HG03103 (cell line): ENCODE results near the gene GSN.

Experiments used
- ATAC-seq: cut with Tn5 transposase; IDR thresholded peaks from one replicate; pipeline ENCODE4 v1.9.1; 2021; ENCODE audit warnings: low read depth; ENCODE audit not compliant: unreplicated experiment

GSN gene

DNA sequence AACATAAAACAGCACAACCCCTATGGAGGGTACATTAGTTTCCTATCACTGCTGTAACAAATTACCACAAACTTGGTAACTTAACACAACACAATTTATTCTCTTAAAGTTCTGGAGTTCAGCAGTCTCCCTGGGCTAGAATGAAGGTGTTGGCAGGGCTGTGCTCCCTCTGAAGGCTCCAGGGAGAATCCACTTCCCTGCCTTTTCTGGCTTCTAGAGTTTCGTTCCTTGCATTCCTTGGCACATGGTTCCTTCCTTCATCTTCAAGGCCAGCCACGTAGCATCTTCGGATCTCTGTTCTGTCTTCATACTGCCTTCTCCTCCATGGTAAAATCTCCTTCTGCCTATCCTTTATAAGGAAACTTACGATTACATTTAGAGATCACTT is 25.0 kb upstream of the GSN start:
- no peak for ATAC-seq

GRCh38 chr9:121246821-121247561 is 21.0 kb upstream of the GSN start:
- ATAC-seq = no peak

GRCh38 chr9:121249563-121249962 is 18.4 kb upstream of the GSN start:
- no peak for ATAC-seq

DNA sequence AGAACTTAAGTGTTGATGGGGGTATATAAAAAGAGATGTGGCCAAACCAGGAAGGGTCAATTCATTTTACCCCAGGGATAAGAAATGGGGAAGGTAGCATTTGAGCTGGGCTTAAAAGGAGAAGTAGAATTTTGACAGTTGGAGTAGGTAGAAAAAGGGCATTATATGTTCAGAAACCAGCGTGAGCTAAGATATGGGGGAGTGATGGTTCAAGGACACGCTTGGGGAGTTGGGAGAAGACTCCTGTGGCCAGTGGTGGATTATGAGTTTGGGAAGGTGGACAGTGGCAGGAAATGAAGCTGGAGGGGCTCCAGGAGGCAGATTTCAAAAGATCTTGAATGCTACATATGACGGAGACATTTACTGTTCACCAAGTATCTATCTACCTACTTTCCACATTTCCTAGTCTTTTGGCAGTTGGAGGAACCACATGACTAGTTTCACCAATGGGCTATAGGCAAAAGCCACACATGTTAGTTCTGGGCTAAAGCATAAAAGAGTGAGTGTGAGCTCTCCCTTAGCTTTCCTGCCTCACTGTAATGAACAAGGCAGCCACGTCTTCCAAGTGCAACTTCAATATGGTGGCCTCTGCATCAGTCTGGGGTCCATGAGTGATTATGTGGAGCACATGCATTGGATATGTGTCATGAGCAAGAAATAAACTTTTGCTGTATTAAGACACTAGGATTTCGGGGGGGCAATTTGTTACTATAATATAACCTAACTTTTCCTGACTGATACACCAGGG is 15.7 kb upstream of the GSN start:
- no peak for ATAC-seq

DNA sequence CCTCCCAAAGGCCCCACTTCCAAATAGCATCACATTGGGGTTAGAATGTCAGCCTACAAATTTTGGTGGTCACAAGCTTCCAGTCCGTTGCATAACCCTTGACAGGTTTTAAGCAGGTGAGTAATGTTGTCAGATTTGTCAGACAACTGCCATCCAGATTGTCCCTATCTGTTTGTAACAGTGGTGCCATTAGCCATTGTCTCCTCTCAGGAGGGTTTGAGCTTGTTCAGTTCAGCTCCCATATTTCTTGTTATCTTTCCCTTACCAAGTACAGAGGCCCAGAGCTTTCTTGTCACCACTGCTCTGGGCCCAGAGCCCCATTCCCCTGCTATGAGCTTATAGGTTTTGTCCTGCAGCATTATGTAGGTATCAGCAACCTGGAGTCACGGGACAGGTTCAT is 14.8 kb upstream of the GSN start:
- ATAC-seq = no peak

DNA sequence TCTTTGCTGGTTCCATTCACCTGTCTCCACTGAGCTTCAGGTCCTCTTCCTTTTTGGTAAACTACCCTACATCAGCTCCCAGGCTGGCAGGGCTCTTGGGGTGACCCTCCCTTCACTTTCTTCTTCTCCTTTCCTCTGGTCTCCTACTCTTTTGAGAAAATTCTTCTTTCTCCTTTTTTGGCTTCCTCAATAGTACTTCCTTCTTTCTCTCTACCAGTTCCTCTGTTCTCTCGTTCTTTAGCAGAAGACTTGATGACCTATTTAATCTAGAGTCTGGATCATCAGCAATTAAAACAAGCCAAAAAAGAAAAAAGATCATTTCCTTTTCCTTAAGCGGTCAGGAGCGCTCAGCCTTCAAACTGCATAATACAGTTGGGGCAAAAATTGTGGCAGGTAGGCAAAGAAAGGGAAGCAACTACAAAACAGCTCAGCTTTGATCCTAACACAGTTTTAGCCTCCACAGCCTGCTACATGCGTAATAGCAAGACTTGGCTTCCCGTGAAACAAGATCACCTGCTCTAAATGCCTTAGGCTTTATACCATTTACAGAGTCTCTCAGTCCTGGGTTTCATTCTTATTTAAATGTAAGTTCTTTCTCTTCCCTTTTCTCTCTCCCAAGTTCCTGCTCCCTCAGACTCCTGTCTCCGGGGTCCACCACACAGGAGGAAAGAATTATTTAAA is 14.0 kb upstream of the GSN start:
- no peak for ATAC-seq

GRCh38 chr9:121259498-121259897 is 8.5 kb upstream of the GSN start:
- ATAC-seq = no peak

- no peak for ATAC-seq
Measured at GRCh38 chr9:121259935-121260334, 8.0 kb upstream of the GSN start.

- ATAC-seq = no peak
Measured at GRCh38 chr9:121260457-121261106, 7.4 kb upstream of the GSN start.

DNA sequence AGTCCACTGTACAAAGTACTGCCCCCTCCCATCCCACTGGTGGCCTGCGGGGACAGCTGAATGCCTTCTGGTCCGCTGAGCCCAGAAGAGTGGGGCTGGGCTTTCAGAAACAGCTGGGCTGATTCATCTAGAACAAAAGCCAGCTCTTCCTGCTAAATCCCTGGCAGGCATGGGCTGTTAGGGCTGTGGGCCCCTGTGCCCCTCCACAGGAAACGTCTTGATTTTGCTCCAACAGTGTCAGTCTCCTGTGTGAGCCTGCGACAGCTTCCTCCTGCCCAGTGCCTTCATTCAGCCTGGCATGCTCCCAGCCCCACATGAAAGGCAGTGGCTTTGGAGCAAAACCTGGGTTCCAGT is 6.9 kb upstream of the GSN start:
- no peak for ATAC-seq

DNA sequence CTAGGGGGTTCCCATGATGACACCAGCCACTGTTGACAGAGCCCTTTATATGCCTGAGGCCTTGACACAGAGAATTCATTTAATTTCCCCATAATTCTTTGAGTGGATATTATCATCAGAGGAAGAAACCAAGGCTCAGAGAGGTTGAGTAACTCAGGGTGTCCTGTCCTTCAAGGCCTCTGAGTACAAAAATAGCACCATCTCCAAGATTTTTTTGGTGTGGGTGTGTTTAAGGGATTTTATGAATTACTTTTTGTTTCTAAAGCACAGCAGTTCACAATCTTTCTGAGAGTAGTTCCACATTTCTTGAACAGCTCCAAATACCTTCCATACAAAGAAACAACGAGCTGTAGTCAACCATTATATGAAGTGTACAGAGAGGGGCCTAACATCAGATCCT is 6.2 kb upstream of the GSN start:
- no peak for ATAC-seq

- no peak for ATAC-seq
Measured at GRCh38 chr9:121262423-121262822, 5.5 kb upstream of the GSN start.

DNA sequence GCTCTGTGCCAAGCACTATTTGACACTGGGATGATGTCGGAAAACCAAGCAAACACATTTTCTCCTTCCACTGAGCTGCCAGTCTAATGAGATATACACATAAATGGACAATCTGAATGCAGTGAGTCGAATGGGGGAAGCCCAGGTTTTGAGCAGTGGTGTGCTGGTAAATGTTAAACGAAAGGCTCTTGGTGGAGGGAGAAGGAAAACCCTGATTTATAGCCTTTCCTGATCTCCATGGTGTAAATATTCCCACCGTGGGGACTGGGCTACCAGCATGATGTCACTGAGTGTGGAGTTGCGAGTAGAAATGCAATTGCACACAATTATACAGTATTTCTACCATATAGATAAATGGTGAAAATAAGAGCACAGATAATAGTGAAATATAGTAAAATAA is 5.0 kb upstream of the GSN start:
- no peak for ATAC-seq

DNA sequence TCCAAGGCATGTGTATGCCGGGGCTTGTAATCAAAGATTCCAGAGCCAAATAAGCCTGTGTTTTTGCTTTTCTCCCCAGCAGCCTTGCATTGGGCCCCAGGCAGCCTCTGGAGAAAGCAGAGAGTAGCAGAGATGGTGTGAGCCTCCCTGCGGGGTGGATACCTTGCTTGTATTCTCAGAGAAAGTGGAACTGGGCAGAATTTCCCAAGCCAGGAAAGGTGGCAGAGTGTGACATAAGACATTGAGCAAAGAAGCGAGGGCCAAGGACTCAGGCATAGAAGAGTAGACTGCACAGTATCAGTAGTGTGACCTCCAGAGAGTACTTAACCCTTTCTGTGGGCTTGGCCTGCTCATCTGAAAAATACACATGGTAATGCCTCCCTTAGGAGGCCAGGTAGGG is 1.6 kb upstream of the GSN start:
- ATAC-seq = no peak

DNA sequence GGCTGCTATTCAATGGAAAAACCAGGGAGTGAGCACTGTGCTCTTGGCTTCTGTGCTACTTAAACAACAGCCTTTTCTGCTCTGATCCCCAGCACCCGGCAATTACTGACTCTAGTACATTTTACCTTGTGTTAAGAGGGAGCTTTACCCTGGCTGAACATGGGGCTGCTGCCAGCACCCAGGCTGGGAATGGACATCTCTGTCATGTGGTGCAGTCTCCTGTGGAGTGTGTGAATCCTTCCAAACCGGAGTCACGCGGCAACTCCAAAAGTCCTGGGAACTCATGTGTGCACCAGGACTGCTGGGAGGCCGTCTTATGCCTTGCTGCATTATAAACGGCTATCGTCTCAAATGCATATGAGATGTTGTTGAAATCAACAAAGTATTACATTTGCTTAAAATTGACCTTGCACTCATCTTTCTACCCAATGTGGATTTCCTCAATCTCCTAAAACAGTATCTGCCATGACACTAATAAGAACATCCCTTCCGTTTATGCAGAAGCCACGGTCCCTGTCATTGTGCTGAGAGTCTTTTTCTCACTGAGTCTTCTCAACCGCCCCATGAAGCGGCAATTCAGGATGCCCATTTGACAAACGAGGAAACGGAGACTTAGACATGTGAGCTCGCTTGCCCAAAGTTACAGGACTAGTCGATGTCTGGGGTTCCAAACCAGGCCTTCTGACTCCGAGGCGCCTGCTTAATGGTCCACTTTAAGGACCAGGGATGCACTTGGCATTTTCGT is 884 bp upstream of the GSN start:
- ATAC-seq = no peak

DNA sequence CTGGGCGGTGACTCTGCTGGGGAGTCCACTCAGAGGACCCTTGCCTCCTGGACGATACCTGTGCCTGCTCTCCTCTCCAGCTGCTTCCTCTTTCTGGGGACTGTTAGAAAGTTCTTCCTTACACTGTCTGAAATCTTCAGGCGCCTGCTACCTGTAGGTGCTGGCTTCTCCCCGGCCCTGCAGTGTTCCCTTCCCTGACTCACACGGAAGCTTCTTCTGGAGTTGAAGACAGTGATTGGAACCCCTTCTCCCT is 562 bp downstream of the GSN start:
- ATAC-seq = no peak

DNA sequence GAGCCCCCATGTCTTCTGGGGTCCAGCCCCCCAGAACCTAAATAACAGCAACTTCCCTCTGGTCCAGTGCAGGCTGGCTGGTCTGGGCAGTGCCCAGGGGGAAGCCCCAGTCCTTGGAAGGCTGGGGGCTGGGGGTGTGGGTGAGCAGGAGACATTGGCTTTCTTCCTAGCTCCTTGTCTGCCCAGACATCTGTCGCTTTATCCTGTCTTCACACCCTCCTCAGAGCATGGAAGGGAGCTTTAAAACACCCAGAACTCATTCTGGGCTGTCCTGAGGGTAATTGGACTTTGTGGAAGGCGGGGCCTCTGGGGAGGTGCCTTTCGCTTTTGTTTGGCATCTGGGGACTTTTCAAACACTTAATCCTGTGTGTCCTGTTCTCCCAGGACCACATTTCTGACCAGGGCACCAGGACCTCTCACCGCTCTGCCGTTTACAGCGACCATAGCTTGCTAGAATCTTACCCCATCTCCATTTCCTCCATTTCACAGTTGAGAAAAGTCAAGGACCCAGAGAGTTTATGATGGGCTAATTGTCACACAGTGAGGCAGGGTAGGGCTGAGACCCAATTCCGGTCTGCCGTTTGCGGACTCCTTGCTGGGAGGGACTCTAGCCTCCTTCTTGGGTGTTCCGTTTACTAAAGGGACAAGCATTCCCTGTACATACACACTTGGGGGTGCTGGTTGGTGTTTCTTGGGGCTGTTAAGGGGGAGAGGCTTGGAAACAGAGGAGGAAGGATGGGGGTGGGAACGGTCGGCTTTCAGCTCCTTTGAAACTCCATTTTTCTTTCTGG is 1.1 kb downstream of the GSN start:
- no peak for ATAC-seq

- ATAC-seq = no peak
Measured at GRCh38 chr9:121269642-121270254, 1.8 kb downstream of the GSN start.

DNA sequence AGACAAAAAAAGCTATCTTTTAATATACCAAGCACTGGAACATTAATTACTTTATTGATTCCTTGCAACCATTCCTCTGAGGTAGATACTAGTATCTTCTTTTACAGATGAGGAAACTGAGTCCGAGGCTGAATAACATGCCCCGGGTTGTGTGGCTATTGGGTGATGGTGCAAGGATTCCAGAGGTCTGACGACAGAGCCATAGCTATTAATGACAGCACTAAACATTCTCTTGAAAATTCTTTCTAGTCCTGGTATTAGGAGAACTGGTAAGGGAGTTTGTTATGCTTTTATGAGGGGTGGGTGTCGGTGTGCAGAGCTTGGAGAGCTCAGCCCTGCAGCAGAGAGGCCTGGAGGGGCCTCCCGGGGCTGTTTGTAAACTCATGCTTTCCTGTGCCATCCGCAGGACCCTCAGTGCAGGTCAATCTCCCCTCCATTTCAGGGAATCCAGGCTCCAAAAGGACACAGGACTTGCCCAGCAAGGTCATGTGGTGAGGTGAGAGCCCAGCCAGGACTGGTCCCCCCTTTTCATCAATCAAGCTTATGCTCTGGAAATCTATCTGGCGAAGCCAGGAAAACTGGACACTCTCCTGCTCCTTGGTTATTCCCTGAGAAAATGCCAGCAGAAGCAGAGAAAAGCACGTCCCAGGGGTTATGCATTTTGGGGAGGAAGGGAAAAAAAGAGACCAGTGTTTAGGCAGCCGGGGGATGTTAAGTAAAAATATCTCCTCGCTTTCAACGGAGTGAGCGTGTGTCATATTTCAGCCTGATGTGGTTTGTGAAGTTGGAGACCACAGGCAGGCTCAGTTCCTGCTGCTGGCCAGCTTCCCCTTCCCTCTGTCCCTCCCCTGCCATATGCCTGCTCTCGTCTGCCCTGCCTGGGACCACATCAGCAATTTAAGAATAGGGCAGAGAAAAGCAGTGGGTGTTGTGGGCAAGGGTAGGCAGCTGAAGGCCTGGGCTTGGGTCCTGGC is 3.7 kb downstream of the GSN start:
- ATAC-seq = no peak
